Ovary (tissue), 3 donors: Measurements from ENCODE around the gene RNF181.

Source experiments
- CTCF ChIP-seq, 3 donors: fragments of 450-650 bp in 2 of 3; fragments of 200-600 bp in 1 of 3; IDR thresholded peaks; one replicate each; pipeline versions ENCODE4 v1.5.1 to v1.8.0; 2016 to 2022; ENCODE audit warnings: antibody characterized with exemption in 3 of 3, mild to moderate bottlenecking in 1 of 3
- EP300 ChIP-seq: sonication (generic); formaldehyde crosslinking; IDR thresholded peaks from one replicate; pipeline ENCODE4 v1.6.1; 2017; ENCODE audit warnings: antibody characterized with exemption
- POLR2A ChIP-seq: fragments of 450-650 bp; IDR thresholded peaks from one replicate; pipeline ENCODE4 v1.6.1; 2017; ENCODE audit warnings: antibody characterized with exemption, mild to moderate bottlenecking, moderate library complexity
- donor health status: DM: no; HTN: no; CAD: no.

DNA sequence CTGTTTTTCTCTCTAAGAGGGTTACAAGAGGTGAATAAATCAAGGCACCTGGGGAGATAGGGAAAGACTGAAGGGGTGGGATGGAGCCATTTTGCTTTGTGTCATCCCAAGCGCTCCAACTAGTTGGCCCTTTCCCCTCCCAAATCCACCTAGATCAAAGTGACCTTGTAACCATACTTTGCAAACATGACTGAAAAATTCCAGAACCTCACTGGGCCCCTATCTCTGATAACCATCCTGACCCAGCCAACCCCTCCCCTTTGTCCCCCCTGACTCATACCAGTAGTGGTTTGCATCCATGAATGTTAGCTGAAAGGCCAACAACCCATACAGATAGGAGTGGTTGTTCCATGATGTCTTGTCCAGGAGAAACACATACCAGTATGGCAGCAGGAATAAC lies 37.4 kb upstream of the RNF181 start:
- no peak for TF ChIP-seq POLR2A
- no peak for TF ChIP-seq CTCF (IDR thresholded peaks at IDR 0.05)
- TF ChIP-seq EP300, result no peak
